ENCODE results near the gene MFNG.

Gene MFNG

GRCh38 chr22:37467391-37467955, 18.7 kb downstream of the MFNG start:
- DNase-seq (ENCODE audit: low read depth in 1 of 2, low spot score in 1 of 2), result no peak
- TF ChIP-seq POLR2AphosphoS5 (IDR thresholded peaks at IDR 0.05; ENCODE audit: low read depth) (0 out of 2 replicates have a peak, but pooled peaks have one; percentile 21), REST (IDR thresholded peaks at IDR 0.05; ENCODE audit: insufficient replicate concordance, low read depth) (no peak), GABPA (IDR thresholded peaks at IDR 0.05; ENCODE audit: low read depth) (no peak)
- H3K27me3 ChIP-seq (ENCODE audit: insufficient read depth, poor library complexity, severe bottlenecking), result no peaks in the 10 kb centered on the region
- no peak overlapping the region for H3K27ac ChIP-seq (replicated peaks)
- no peak overlapping the region for H3K4me3 ChIP-seq (replicated peaks; ENCODE audit: insufficient read depth, low read length)

- Histone ChIP-seq H3K27me3 (ENCODE audit: insufficient read depth, poor library complexity, severe bottlenecking) (no peaks in the 10 kb centered on the region), H3K4me3 (replicated peaks; ENCODE audit: insufficient read depth, low read length) (no peak overlapping the region), H3K27ac (replicated peaks) (no peak overlapping the region)
- TF ChIP-seq GABPA (IDR thresholded peaks at IDR 0.05; ENCODE audit: low read depth), result no peak
- no peak for TF ChIP-seq CTCF (IDR thresholded peaks at IDR 0.05; ENCODE audit: insufficient read depth, low read length)
- peak; percentile 22; the same call in 1 of the 2 replicates for TF ChIP-seq SPI1 (IDR thresholded peaks at IDR 0.05; ENCODE audit: borderline replicate concordance, low read depth)
- TF ChIP-seq POLR2AphosphoS5 (IDR thresholded peaks at IDR 0.05; ENCODE audit: low read depth), result peak; percentile 37; the same call in 1 of the 2 replicates
- TF ChIP-seq REST (IDR thresholded peaks at IDR 0.05; ENCODE audit: insufficient replicate concordance, low read depth), result no peak
- DNase-seq (ENCODE audit: low read depth in 1 of 2, low spot score in 1 of 2), result no peak
Observed at GRCh38 chr22:37464181-37464580, 22.0 kb downstream of the MFNG start.

- DNase-seq (ENCODE audit: low read depth in 1 of 2, low spot score in 1 of 2), result no peak
- H3K27ac ChIP-seq (replicated peaks), result no peak overlapping the region
- H3K27me3 ChIP-seq (ENCODE audit: insufficient read depth, poor library complexity, severe bottlenecking), result no peaks in the 10 kb centered on the region
- H3K4me3 ChIP-seq (replicated peaks; ENCODE audit: insufficient read depth, low read length), result no peak overlapping the region
- no peak for TF ChIP-seq GABPA (IDR thresholded peaks at IDR 0.05; ENCODE audit: low read depth)
- TF ChIP-seq REST (IDR thresholded peaks at IDR 0.05; ENCODE audit: insufficient replicate concordance, low read depth), result peak; percentile 97
Observed at GRCh38 chr22:37462983-37463382, 23.2 kb downstream of the MFNG start.

GRCh38 chr22:37462436-37462835, 23.7 kb downstream of the MFNG start:
- Histone ChIP-seq H3K27me3 (ENCODE audit: insufficient read depth, poor library complexity, severe bottlenecking) (no peaks in the 10 kb centered on the region), H3K27ac (replicated peaks) (no peak overlapping the region), H3K4me3 (replicated peaks; ENCODE audit: insufficient read depth, low read length) (no peak overlapping the region)
- TF ChIP-seq SPI1 (IDR thresholded peaks at IDR 0.05; ENCODE audit: borderline replicate concordance, low read depth) (no peak), REST (IDR thresholded peaks at IDR 0.05; ENCODE audit: insufficient replicate concordance, low read depth) (no peak), CTCF (IDR thresholded peaks at IDR 0.05; ENCODE audit: insufficient read depth, low read length) (no peak), GABPA (IDR thresholded peaks at IDR 0.05; ENCODE audit: low read depth) (no peak), POLR2AphosphoS5 (IDR thresholded peaks at IDR 0.05; ENCODE audit: low read depth) (no peak)
- no peak for DNase-seq (ENCODE audit: low read depth in 1 of 2, low spot score in 1 of 2)

Measured in HL-60 (cell line).